ENCODE data around the gene EFR3B. TPM values are rescaled to one million over a fixed set of nuclear protein-coding genes. Genes with fewer than 3 reads are reported as not detected.
"Not testable (repeated sequence)": the region's sequence is repeated elsewhere in the genome, so short reads cannot be mapped to it uniquely, and the experiment has no call there.

The EFR3B gene
- total RNA-seq, 2 experiments from 2014 or later: not detected

- no peaks in the 10 kb centered on the region for H4K20me1 ChIP-seq (ENCODE audit: insufficient read depth, low read length)
- H3K36me3 ChIP-seq (ENCODE audit: insufficient read depth, low read length): no peaks in the 10 kb centered on the region
- H3K27ac ChIP-seq (ENCODE audit: low read depth, low read length, poor library complexity, severe bottlenecking): no peak overlapping the region
- TF ChIP-seq EZH2phosphoT487 (IDR thresholded peaks at IDR 0.05; ENCODE audit: borderline replicate concordance, low read depth, low read length) (no peak), CTCF (conservative IDR thresholded peaks at IDR 0.05; ENCODE audit: low read length) (no peak)
- H3K9me3 ChIP-seq (ENCODE audit: low read length): no peaks in the 10 kb centered on the region
- H2AFZ ChIP-seq (ENCODE audit: low read length): no peak overlapping the region
- no peaks in the 10 kb centered on the region for H3K9me2 ChIP-seq (ENCODE audit: insufficient read depth, low read length)
- POLR2A ChIA-PET: no interaction called here
- H3K79me2 ChIP-seq (ENCODE audit: insufficient read depth, low read depth, low read length): no peaks in the 10 kb centered on the region
- H3K4me3 ChIP-seq (ENCODE audit: low read depth, low read length, poor library complexity, severe bottlenecking): no peak overlapping the region
- CTCF ChIA-PET (ENCODE audit: unreplicated experiment): no interaction called here
- BruUV-seq (replicated peaks): no TSS peak
- no peak for DNase-seq (ENCODE audit: low spot score)
- H3K4me1 ChIP-seq (ENCODE audit: insufficient read depth, low read length, poor library complexity, severe bottlenecking): no peaks in the 10 kb centered on the region
- intact Hi-C loops (cut with micrococcal nuclease; ENCODE audit: unreplicated experiment): no loop called here
- H3K4me2 ChIP-seq (ENCODE audit: low read length): no peak overlapping the region
Observed at GRCh38 chr2:25160376-25160775, 118.5 kb downstream of the EFR3B start.

- CTCF ChIA-PET (ENCODE audit: unreplicated experiment): no interaction called here
- DNase-seq (ENCODE audit: low spot score): no peak
- no peaks in the 10 kb centered on the region for H3K79me2 ChIP-seq (ENCODE audit: insufficient read depth, low read depth, low read length)
- H3K9me3 ChIP-seq (ENCODE audit: low read length): no peaks in the 10 kb centered on the region
- no peaks in the 10 kb centered on the region for H4K20me1 ChIP-seq (ENCODE audit: insufficient read depth, low read length)
- POLR2A ChIA-PET: no interaction called here
- H3K36me3 ChIP-seq (ENCODE audit: insufficient read depth, low read length): no peaks in the 10 kb centered on the region
- H3K27ac ChIP-seq (ENCODE audit: low read depth, low read length, poor library complexity, severe bottlenecking): no peak overlapping the region
- H3K4me2 ChIP-seq (ENCODE audit: low read length): no peak overlapping the region
- intact Hi-C loops (cut with micrococcal nuclease; ENCODE audit: unreplicated experiment): no loop called here
- no peak for TF ChIP-seq CTCF (conservative IDR thresholded peaks at IDR 0.05; ENCODE audit: low read length)
- TF ChIP-seq EZH2phosphoT487 (IDR thresholded peaks at IDR 0.05; ENCODE audit: borderline replicate concordance, low read depth, low read length): no peak
- no TSS peak for BruUV-seq (replicated peaks)
- no peak overlapping the region for H2AFZ ChIP-seq (ENCODE audit: low read length)
- no peak overlapping the region for H3K4me3 ChIP-seq (ENCODE audit: low read depth, low read length, poor library complexity, severe bottlenecking)
- H3K4me1 ChIP-seq (ENCODE audit: insufficient read depth, low read length, poor library complexity, severe bottlenecking): peaks cover 5% of the 10 kb centered on the region
- H3K9me2 ChIP-seq (ENCODE audit: insufficient read depth, low read length): no peaks in the 10 kb centered on the region
Observed at GRCh38 chr2:25161055-25161781, 119.3 kb downstream of the EFR3B start.

GRCh38 chr2:25162061-25162460 is 120.2 kb downstream of the EFR3B start:
- H3K4me3 ChIP-seq (ENCODE audit: low read depth, low read length, poor library complexity, severe bottlenecking); intact Hi-C loops (cut with micrococcal nuclease; ENCODE audit: unreplicated experiment); H4K20me1 ChIP-seq (ENCODE audit: insufficient read depth, low read length); H3K9me2 ChIP-seq (ENCODE audit: insufficient read depth, low read length); H3K36me3 ChIP-seq (ENCODE audit: insufficient read depth, low read length); BruUV-seq (replicated peaks); H3K4me2 ChIP-seq (ENCODE audit: low read length); H3K79me2 ChIP-seq (ENCODE audit: insufficient read depth, low read depth, low read length); H2AFZ ChIP-seq (ENCODE audit: low read length); H3K9me3 ChIP-seq (ENCODE audit: low read length); DNase-seq (ENCODE audit: low spot score); CTCF ChIA-PET (ENCODE audit: unreplicated experiment); H3K4me1 ChIP-seq (ENCODE audit: insufficient read depth, low read length, poor library complexity, severe bottlenecking); H3K27ac ChIP-seq (ENCODE audit: low read depth, low read length, poor library complexity, severe bottlenecking): not testable (repeated sequence)
- POLR2A ChIA-PET: interaction anchor here (0.7 kb wide), 1 partner anchor 421 kb away, joined by 3 read pairs; no protein-coding TSS in a partner anchor

Measured in OCI-LY7 (cell line).